Ovary (tissue), 9 donors: Measurements from ENCODE around the gene WNT8B. TPM values are rescaled to one million over a fixed set of nuclear protein-coding genes. Genes with fewer than 3 reads are reported as not detected.

Experiments used
- DNase-seq, 5 donors: peaks; one replicate each; pipeline ENCODE4 v3.0.0-alpha.2; 2019 to 2020
- H3K27ac ChIP-seq, 2 donors: fragments of 200-600 bp; one replicate each; pipeline versions ENCODE4 v1.5.1 to v1.8.0; 2019 to 2022
- H3K27me3 ChIP-seq: fragments of 200-600 bp; one replicate; pipeline ENCODE4 v1.8.0; 2022
- H3K36me3 ChIP-seq: fragments of 200-600 bp; sonication (generic); one replicate; pipeline ENCODE4 v1.5.1; 2019
- H3K4me1 ChIP-seq: one replicate; pipeline ENCODE4 v1.8.1; 2013; ENCODE audit warnings: mild to moderate bottlenecking, moderate library complexity; ENCODE audit not compliant: insufficient read depth
- H3K4me3 ChIP-seq: fragments of 200-600 bp; sonication (generic); one replicate; pipeline ENCODE4 v1.5.1; 2017
- H3K9me3 ChIP-seq, 2 donors: fragments of 200-600 bp in 1 of 2; sonication (generic) in 1 of 2; one replicate each; pipeline versions ENCODE4 v1.5.1 to v1.8.1; 2013 to 2019; ENCODE audit warnings: mild to moderate bottlenecking in 1 of 2, moderate library complexity in 1 of 2
- EP300 ChIP-seq: sonication (generic); formaldehyde crosslinking; IDR thresholded peaks from one replicate; pipeline ENCODE4 v1.6.1; 2017; ENCODE audit warnings: antibody characterized with exemption
- POLR2A ChIP-seq: fragments of 450-650 bp; IDR thresholded peaks from one replicate; pipeline ENCODE4 v1.6.1; 2017; ENCODE audit warnings: antibody characterized with exemption, mild to moderate bottlenecking, moderate library complexity
- WGBS, 3 donors: extraction: QIAGEN DNeasy Blood & Tissue Kit in 1 of 3; methylation state at CpG; one replicate each; pipeline versions ENCODE4 v1.1.5 to v1.1.7; 2013 to 2017; 5-methylcytosine and 5-hydroxymethylcytosine counted together
- intact Hi-C, 4 donors: fragments of 100-400 bp; cut with DNase I; formaldehyde crosslinking; loops; one replicate each; pipeline versions ENCODE4 v1.11.0 to v1.15.1; 2022 to 2023
- polyA plus RNA-seq, 2 donors: library from polyadenylated mRNA; stranded (reverse); fragments of 200-250 nt in 1 of 2; fragments of 350-450 nt in 1 of 2; fragmentation: Illumina TruSeq in 1 of 2; extraction: RNeasy Lipid Tissue Mini Kit (QIAGEN cat#74804) in 1 of 2; gene quantifications; one replicate each; pipeline ENCODE4 v1.2.3, GENCODE V29; 2013 to 2014
- total RNA-seq, 7 donors: library from RNA; depleted of rRNA in 2 of 7; stranded (reverse); fragments of >200 nt in 2 of 7; fragmentation: NEBNext Ultra II Directional in 3 of 7; extraction: Animal tissue kit (Norgen Biotek cat#: 25700) in 3 of 7; gene quantifications; one replicate each; pipeline versions ENCODE4 v1.1.0 to v1.2.4, GENCODE V29; 2016 to 2023
- TF ChIP-seq, protein P1 (sequence below), 3 donors: fragments of 450-650 bp in 2 of 3; fragments of 200-600 bp in 1 of 3; IDR thresholded peaks; one replicate each; pipeline versions ENCODE4 v1.5.1 to v1.8.0; 2016 to 2022; ENCODE audit warnings: antibody characterized with exemption in 3 of 3, mild to moderate bottlenecking in 1 of 3
- donor health status: DM: no; HTN: no; CAD: no; lungs with moderate emphysema.
- donor health status: DM: no; HTN: no; CAD: no.
- donor health status: Bipolar disorder and iron deficiency.
- donor health status: DM: yes; HTN: yes; CAD: no.
- donor health status: DM: no; HTN: no; CAD: no.
- donor health status: DM: yes; HTN: yes; CAD: no.

Gene WNT8B
- total and polyA plus RNA-seq, 9 donors = 0.06 to 0.36 (median 0.24) TPM; not detected in 5

GRCh38 chr10:100483876-100484666 is 21.3 kb downstream of the WNT8B start:
- Histone ChIP-seq H3K27ac (no peak overlapping the region), H3K27me3 (no peaks in the 10 kb centered on the region), H3K4me1 (peaks cover 7% of the 10 kb centered on the region), H3K9me3 (no peaks in the 10 kb centered on the region), H3K36me3 (no peaks in the 10 kb centered on the region), H3K4me3 (no peak overlapping the region)
- intact Hi-C loops = no loop called here
- WGBS, 3 donors = 79 to 90% (median 85%) methylated on average over 5 of the region's 5 CpGs
- TF ChIP-seq EP300 (no peak), POLR2A (no peak)
- TF ChIP-seq, protein P1, sequence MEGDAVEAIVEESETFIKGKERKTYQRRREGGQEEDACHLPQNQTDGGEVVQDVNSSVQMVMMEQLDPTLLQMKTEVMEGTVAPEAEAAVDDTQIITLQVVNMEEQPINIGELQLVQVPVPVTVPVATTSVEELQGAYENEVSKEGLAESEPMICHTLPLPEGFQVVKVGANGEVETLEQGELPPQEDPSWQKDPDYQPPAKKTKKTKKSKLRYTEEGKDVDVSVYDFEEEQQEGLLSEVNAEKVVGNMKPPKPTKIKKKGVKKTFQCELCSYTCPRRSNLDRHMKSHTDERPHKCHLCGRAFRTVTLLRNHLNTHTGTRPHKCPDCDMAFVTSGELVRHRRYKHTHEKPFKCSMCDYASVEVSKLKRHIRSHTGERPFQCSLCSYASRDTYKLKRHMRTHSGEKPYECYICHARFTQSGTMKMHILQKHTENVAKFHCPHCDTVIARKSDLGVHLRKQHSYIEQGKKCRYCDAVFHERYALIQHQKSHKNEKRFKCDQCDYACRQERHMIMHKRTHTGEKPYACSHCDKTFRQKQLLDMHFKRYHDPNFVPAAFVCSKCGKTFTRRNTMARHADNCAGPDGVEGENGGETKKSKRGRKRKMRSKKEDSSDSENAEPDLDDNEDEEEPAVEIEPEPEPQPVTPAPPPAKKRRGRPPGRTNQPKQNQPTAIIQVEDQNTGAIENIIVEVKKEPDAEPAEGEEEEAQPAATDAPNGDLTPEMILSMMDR (IDR thresholded peaks at IDR 0.05) = no peak
- no peak for DNase-seq

DNA sequence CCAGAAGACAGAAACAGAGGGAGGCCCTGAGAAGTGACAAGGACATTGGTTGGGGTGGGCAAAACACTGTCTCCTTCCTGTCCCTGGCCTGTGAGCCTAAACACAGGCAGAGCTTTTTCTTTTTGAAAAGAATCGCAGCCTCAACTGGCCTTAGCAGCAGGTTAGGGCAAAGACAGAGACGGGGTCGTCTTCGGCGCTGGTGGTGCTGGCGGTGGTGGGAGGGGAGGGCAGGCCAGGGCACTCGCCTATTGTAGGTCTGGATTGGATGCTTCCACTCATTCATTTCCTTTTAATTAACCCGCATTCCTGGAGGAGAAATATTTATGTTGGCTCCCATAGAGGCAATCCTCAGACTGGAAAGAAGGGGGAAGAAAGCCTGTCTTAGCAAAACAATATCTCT is 22.6 kb downstream of the WNT8B start:
- Histone ChIP-seq H3K36me3 (no peaks in the 10 kb centered on the region), H3K4me1 (peaks cover 7% of the 10 kb centered on the region), H3K9me3 (no peaks in the 10 kb centered on the region), H3K27me3 (no peaks in the 10 kb centered on the region), H3K4me3 (no peak overlapping the region), H3K27ac (no peak overlapping the region)
- DNase-seq = no peak
- intact Hi-C loops = no loop called here
- WGBS, 3 donors = 66 to 79% (median 77%) methylated on average over 8 of the region's 8 CpGs
- no peak for TF ChIP-seq EP300

- intact Hi-C loops = no loop called here
- no peak overlapping the region for H3K4me3 ChIP-seq
- no peaks in the 10 kb centered on the region for H3K36me3 ChIP-seq
- no peak overlapping the region for H3K27ac ChIP-seq
- TF ChIP-seq EP300 (no peak), POLR2A (no peak)
- TF ChIP-seq, protein P1 (IDR thresholded peaks at IDR 0.05) = no peak
- H3K27me3 ChIP-seq = no peaks in the 10 kb centered on the region
- 88% methylated on average over 10 of the region's 10 CpGs for WGBS, 3 donors
- peaks cover 7% of the 10 kb centered on the region for H3K4me1 ChIP-seq
- H3K9me3 ChIP-seq = no peaks in the 10 kb centered on the region
- DNase-seq = no peak
Measured at GRCh38 chr10:100485801-100486495, 23.1 kb downstream of the WNT8B start.

- H3K4me3 ChIP-seq = no peak overlapping the region
- no peaks in the 10 kb centered on the region for H3K9me3 ChIP-seq
- H3K27me3 ChIP-seq = no peaks in the 10 kb centered on the region
- H3K27ac ChIP-seq = no peak overlapping the region
- 90 to 93% (median 90%) methylated on average over 6 of the region's 6 CpGs for WGBS, 3 donors
- intact Hi-C loops = no loop called here
- DNase-seq = no peak
- H3K36me3 ChIP-seq = no peaks in the 10 kb centered on the region
- H3K4me1 ChIP-seq = peaks cover 3% of the 10 kb centered on the region
- TF ChIP-seq POLR2A = no peak
- TF ChIP-seq EP300 = no peak
- TF ChIP-seq, protein P1 (IDR thresholded peaks at IDR 0.05) = no peak
Measured at GRCh38 chr10:100487529-100487928, 24.7 kb downstream of the WNT8B start.

DNA sequence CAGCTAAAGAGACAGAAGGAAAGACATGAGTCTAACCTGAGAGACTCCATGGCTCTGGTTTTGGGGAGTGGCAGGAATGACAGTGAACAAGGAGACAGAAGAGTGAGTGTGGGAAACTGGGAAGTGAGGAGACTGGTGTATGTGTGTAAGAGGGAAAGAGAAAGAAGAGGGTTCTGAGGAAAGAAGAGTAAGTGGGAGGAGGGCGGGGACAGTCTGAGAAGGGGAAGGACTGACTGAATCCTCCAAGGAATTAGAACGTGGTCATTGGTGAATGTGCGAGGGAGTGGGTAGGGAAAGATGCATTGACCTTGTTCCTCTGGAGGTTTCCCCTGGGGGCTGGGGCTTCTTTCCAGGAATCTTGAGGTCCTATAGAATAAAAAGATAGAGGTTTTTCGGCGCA is 26.6 kb downstream of the WNT8B start:
- Histone ChIP-seq H3K27me3 (no peaks in the 10 kb centered on the region), H3K4me3 (no peak overlapping the region), H3K27ac (no peak overlapping the region), H3K4me1 (no peaks in the 10 kb centered on the region), H3K36me3 (no peaks in the 10 kb centered on the region), H3K9me3 (no peaks in the 10 kb centered on the region)
- no peak for DNase-seq
- TF ChIP-seq POLR2A = no peak
- no peak for TF ChIP-seq EP300
- TF ChIP-seq, protein P1 (IDR thresholded peaks at IDR 0.05) = no peak
- intact Hi-C loops = no loop called here
- 79 to 81% (median 80%) methylated on average over 5 of the region's 5 CpGs for WGBS, 3 donors
